ENCODE results near the gene TSC2. TPM values are rescaled to one million over a fixed set of nuclear protein-coding genes. Genes with fewer than 3 reads are reported as not detected.

TSC2 gene
- total and polyA plus RNA-seq, 4 donors, result 23.3 to 51.2 (median 28.7) TPM

DNA sequence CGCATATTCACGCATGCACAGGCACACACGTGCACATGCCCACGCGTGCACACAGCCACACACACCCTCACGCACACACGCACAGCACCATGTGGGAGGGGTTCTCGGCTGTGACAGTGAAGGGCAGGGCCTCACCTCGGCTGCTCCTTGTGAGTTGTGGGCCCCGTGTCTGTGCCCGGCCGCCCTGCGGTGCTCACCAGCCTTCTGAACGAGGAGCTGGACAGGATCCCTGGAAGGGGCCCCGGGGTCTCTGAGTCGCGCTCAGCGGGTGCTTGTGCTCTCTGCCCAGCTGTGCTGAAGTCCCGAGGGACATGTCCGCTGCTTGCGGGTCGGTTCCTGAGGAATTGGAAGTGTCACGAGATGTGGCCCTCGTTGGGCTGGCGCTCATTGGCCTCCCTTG lies 16.1 kb downstream of the TSC2 start:
- Histone ChIP-seq H3K9me3 (ENCODE audit: control insufficient read depth in 4 of 4, low read length in 3 of 4) (no peaks in the 10 kb centered on the region), H3K36me3 (ENCODE audit: control insufficient read depth in 4 of 4, insufficient read depth in 3 of 4, low read depth in 1 of 4, low read length in 3 of 4) (peaks cover 9 to 63% (median 22%) of the 10 kb centered on the region in 4 donors), H3K4me3 (ENCODE audit: low read depth in 1 of 3, low read length in 3 of 3) (no peak overlapping the region), H3K27ac (ENCODE audit: low read depth in 1 of 2, low read length in 2 of 2) (no peak overlapping the region), H3K27me3 (ENCODE audit: control insufficient read depth in 4 of 4, insufficient read depth in 4 of 4, low read length in 3 of 4) (no peaks in the 10 kb centered on the region), H3K4me1 (ENCODE audit: control insufficient read depth in 4 of 4, insufficient read depth in 4 of 4, low read length in 3 of 4) (peaks cover 0 to 7% (median 4%) of the 10 kb centered on the region in 4 donors), H3K9ac (ENCODE audit: low read depth in 1 of 2, low read length in 2 of 2) (no peak overlapping the region)
- 95% methylated on average over 25 of the region's 25 CpGs for WGBS
- TF ChIP-seq JUND (IDR thresholded peaks at IDR 0.05) (no peak), CTCF (IDR thresholded peaks at IDR 0.05; ENCODE audit: low read depth, low read length, missing input control) (no peak), HNF4G (IDR thresholded peaks at IDR 0.05) (no peak), SP1 (IDR thresholded peaks at IDR 0.05) (no peak), RAD21 (IDR thresholded peaks at IDR 0.05) (no peak), REST (IDR thresholded peaks at IDR 0.05) (no peak), GABPA (IDR thresholded peaks at IDR 0.05 in 1 of 2, conservative IDR thresholded peaks at IDR 0.05 in 1 of 2) (no peak), TAF1 (conservative IDR thresholded peaks at IDR 0.05) (no peak), RXRA (IDR thresholded peaks at IDR 0.05) (no peak), NR2F2 (IDR thresholded peaks at IDR 0.05) (no peak), EGR1 (IDR thresholded peaks at IDR 0.05; ENCODE audit: low read depth in 2 of 2) (no peak), FOXA1 (IDR thresholded peaks at IDR 0.05) (no peak), FOXA2 (IDR thresholded peaks at IDR 0.05) (no peak), ZBTB33 (IDR thresholded peaks at IDR 0.05) (no peak)
- no peak for DNase-seq (ENCODE audit: low spot score)

DNA sequence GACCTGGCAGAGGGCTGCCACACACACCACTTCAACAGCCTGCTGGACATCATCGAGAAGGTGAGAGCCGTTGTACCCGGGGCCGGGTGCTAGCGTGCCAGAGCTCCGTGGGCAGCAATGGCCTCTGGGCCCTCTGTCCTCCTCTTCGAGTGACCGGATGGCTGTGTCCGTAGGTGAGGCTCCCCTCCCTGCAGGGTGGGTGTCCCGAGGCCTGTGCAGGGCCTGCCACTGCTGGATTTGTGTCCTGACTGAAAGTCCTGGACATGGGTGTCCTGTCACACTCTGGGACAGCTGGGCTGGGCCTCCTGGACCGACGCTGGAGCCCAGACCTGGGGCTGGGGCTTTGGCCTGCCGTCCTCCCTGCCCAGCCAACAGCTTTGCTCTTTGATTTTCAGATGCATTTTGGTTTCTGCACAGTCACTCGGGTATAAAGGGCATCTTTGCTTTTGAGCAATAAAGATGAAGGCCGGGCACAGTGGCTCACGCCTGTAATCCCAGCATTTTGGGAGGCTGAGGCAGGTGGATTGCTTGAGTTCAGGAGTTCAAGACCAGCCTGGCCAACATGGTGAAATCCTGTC lies 16.7 kb downstream of the TSC2 start:
- Histone ChIP-seq H3K36me3 (ENCODE audit: control insufficient read depth in 4 of 4, insufficient read depth in 3 of 4, low read depth in 1 of 4, low read length in 3 of 4) (peaks cover 10 to 65% (median 23%) of the 10 kb centered on the region in 4 donors), H3K27ac (ENCODE audit: low read depth in 1 of 2, low read length in 2 of 2) (no peak overlapping the region), H3K9me3 (ENCODE audit: control insufficient read depth in 4 of 4, low read length in 3 of 4) (no peaks in the 10 kb centered on the region), H3K9ac (ENCODE audit: low read depth in 1 of 2, low read length in 2 of 2) (no peak overlapping the region), H3K4me1 (ENCODE audit: control insufficient read depth in 4 of 4, insufficient read depth in 4 of 4, low read length in 3 of 4) (peaks cover 0 to 7% (median 4%) of the 10 kb centered on the region in 4 donors), H3K4me3 (ENCODE audit: low read depth in 1 of 3, low read length in 3 of 3) (no peak overlapping the region), H3K27me3 (ENCODE audit: control insufficient read depth in 4 of 4, insufficient read depth in 4 of 4, low read length in 3 of 4) (no peaks in the 10 kb centered on the region)
- DNase-seq (ENCODE audit: low spot score), result no peak
- WGBS, result 72% methylated on average over 16 of the region's 16 CpGs
- no peak for TF ChIP-seq FOXA1 (IDR thresholded peaks at IDR 0.05)
- TF ChIP-seq RXRA (IDR thresholded peaks at IDR 0.05), result peak in 1 of 2 donors; percentile 58
- TF ChIP-seq RAD21 (IDR thresholded peaks at IDR 0.05), result peak in 1 of 2 donors; percentile 7
- TF ChIP-seq TAF1 (conservative IDR thresholded peaks at IDR 0.05), result no peak
- peak; percentile 54 to 73 for TF ChIP-seq HNF4A (conservative IDR thresholded peaks at IDR 0.05)
- TF ChIP-seq GABPA (IDR thresholded peaks at IDR 0.05 in 1 of 2, conservative IDR thresholded peaks at IDR 0.05 in 1 of 2), result no peak
- TF ChIP-seq NR2F2 (IDR thresholded peaks at IDR 0.05), result no peak
- no peak for TF ChIP-seq REST (IDR thresholded peaks at IDR 0.05)
- no peak for TF ChIP-seq CTCF (IDR thresholded peaks at IDR 0.05; ENCODE audit: low read depth, low read length, missing input control)

Measured in liver (tissue), 9 donors.